HG03342 (cell line): ENCODE measurements around the gene YAF2.
"Not testable (repeated sequence)": the region's sequence is repeated elsewhere in the genome, so short reads cannot be mapped to it uniquely, and the experiment has no call there.

Experiments
- ATAC-seq: cut with Tn5 transposase; IDR thresholded peaks from one replicate; pipeline ENCODE4 v1.9.1; 2021; ENCODE audit warnings: mild to moderate bottlenecking, moderate library complexity; ENCODE audit not compliant: unreplicated experiment

Gene YAF2

DNA sequence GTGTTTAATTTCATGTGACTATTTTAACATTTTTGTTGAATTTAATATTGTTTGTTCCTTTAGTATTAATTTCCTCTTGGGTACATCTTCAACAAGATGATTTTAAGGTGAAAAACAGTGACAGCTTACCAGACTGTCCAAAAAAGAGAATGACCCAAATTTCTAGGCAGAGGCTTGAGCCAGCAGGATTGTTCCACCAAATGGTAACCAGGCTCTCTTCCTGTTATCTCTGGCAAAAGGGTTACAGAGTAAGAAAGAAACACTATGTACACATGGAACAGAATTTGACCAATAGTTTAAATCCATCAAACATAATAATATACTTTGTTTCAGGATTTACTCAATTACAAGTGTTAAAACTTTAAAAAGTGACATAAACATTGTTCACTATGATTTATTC lies 39.0 kb downstream of the YAF2 start:
- no peak for ATAC-seq

DNA sequence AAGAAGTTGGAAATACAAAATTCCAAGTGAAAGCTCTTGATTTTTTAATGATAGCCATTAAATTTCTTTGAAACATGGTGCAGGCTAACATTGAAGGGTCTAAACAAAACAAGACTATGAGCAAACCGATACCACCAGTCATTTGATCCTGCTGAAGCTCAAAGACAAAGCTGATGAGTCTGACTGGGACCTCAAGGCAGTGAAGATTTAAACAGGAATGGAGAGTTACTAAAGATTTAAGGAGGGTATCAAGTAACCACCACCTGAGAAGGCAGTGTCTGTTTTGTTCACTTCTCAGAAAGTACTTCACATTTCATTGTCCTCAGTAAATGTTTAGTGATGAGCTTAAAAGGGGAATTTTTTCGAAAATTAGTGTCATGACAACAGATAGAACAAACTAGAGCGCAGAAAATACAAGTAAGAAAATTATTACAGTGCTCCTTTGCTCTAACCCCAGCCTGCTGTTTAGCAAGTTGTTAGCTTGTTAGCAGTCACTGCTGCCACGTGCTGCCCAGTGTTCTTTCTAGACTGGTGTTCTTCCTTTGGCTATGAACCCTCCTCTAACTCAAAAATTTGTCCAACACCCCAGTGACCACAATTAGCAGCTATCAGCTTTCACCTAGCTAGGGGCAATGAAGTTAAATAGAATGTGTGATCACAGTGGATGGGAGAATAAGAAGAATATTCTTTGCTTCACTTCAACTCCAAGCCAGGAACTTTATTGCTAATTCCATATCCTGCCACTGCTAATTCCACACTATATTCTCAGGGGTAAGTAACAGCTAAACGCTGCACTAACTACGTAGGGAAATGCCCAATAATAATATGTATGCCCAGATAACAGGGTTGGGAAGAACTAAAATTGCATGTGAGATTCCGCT lies 41.1 kb downstream of the YAF2 start:
- no peak for ATAC-seq

DNA sequence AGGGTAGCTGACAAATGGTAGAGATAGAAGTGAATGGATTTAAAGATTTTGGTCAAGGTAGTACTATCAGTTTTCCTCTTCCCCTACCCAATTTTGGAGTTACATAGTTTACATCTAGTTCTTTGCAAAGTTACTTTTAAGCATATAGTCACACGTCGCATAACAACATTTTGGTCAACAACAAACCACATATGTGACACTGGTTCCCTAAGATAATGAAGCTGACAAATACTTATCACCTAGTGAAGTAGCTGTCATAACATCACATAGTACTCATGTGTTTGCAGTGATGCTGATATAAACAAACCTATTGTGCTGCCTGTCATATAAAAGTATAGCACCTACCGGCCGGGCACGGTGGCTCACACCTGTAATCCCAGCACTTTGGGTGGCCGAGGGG lies 45.4 kb downstream of the YAF2 start:
- ATAC-seq, result no peak

DNA sequence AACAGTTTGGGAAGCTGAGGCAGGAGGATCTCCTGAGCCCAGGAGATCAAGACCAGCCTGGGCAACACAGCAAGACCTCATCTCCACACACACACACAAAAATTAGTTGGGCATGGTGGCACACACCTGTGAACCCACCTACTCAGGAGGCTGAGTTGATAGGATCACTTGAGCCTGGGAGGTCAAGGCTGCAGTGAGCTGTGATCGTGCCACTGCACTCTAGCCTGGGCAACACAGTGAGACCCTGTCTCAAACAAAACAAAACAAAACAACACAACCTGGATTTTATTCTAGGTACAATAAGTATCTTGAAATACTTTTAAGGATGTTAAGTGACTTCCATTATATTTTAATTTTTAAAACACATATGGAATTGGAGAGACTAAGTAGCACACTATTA lies 45.8 kb downstream of the YAF2 start:
- ATAC-seq, result no peak

DNA sequence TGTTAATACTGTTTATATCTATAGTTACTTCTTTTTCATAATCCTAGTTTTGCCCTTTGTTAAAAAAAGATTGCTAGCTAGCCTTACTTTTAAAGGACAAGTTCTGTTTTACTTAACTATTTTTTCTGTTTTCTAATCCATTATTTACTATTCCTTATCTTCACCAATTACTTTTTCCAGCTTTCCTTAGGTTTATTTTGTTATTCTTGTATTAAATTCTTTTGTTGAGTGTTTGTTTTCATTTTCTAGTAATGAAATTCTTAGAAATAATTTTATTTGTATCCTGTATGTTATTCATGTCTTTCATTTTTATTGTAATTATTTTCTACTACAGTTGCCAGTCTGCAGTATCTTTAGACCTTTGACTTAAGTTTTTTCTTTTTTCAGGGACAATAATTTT lies 47.7 kb downstream of the YAF2 start:
- ATAC-seq, result no peak

DNA sequence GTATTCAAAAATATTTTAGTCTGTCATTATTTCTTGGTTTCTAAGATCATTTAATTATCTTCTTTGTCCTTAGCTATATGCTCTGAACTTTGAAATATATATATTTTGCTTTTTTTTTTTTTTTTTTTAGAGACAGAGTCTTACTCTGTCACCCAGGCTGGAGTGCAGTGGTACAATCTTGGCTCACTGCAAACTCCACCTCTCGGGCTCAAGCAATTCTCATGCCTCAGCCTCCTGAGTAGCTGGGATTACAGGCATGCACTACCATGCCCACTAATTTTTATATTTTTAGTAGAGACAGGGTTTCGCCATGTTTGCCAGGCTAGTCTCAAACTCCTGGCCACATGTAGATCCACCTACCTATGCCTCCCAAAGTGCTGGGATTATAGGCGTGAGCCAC lies 49.8 kb downstream of the YAF2 start:
- ATAC-seq, result not testable (repeated sequence)

DNA sequence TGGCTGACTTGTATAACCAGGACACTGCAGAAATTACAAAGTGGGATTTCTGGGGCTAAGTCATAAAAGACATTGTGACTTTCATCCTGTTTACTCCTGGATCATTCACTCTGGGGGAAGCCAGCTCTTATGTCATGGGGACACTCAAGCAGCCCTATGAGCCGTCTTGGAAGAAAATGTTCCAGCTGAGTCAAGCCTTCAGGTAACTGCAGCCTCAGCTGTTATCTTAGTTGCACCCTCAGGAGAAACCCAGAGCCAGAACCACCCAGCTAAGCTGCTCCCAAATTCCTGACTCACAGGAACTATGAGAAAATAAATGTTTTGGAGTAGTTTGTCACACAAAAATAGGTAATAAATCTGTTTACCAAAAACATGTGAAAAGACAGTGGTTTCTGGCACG lies 50.2 kb downstream of the YAF2 start:
- no peak for ATAC-seq

DNA sequence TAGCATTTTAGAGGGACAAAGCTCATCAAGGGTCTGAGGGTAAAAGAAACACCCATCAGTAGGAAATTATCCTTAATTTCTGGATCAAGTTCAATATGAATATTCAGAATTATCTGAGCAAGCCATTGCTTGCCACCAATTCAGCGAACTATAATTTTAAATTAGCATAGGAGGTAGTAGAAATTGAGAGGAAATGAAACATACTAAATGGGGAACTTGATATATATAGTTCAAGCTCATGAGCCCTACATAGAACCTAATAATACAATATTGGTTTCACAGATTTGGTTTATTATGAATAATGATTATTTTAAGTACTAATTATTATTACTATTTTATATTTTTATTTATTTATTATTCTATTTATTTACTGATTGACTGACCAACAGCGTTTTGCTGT lies 51.3 kb downstream of the YAF2 start:
- no peak for ATAC-seq

DNA sequence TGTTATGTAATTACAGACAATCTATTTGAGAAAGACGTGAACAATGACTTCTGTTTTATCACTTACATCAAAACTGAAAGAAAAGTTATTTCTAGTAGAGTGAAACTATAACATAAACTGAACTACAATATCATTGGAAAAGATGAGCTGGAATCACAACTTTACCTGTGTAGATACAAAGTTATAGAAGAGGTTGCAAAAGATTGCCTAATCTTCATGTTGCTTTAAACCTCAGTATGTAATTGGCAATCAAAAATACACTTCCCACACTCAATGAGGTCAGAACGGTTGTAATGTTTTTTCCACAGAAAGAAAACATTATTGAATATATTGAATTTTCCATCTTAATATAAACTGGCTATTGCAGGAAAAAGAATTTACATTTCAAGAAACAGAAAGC lies 55.7 kb downstream of the YAF2 start:
- no peak for ATAC-seq

DNA sequence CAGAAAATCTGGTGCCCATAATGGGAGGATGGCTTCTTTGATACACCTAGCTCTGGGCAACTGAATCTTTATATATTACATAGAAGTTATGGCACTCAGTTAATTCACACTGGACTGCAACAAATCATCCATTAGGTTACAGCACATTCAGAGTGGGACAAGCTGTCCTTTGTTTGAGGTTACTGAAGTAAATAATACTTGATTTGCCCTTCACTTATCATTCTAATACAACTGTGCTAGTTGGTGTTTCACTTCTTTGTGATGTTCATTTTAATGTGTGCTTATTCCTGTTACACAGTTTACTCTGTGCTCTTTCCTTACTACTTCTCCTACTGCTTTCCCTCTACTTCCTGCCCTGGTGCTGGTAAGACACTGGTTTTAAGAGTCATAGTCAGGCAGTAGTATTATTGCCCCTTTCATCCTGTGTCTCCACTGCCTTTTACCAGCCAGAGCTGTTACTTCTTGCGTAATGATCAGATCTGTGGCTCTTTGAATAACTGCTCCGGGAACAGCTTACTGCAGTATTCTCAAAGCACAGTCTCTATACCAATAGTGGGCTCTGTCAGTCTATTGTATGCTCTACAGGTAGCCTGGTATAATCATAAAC lies 57.0 kb downstream of the YAF2 start:
- ATAC-seq, result no peak

DNA sequence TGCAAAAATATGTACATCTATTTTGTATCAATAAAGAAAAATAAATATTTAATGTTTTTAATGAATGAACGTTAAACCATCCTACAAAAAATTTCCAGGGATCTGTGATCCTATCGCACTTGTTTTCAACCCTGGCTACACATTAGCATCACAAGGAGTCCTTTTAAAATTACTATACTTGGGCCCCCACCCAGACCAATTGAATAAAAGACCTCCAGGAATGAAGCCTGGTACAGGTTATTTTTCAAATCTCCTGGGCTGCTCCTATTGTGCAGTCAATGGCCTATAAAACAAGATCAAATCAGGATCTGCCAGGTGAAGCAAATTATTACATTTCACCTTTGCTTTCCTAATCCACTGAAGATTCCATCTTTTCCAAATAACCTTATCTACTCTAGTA lies 59.9 kb downstream of the YAF2 start:
- no peak for ATAC-seq

DNA sequence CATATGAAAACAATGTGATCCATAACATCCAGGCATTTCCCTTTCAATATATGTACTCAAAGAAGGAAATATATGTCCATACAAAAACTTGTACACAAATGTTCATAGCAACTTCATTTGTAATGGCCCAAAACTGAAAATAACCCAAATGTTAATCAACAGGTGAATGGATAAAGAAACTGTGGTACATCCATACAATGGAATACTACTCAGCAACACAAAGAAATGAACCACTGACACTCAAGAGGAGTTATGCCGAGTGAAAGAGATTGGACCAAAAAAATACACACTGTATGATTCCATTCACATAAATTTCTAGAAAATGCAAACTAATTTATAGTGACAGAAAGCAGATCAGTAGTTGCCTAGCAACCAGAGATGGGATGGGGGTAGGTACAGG lies 63.1 kb downstream of the YAF2 start:
- no peak for ATAC-seq

DNA sequence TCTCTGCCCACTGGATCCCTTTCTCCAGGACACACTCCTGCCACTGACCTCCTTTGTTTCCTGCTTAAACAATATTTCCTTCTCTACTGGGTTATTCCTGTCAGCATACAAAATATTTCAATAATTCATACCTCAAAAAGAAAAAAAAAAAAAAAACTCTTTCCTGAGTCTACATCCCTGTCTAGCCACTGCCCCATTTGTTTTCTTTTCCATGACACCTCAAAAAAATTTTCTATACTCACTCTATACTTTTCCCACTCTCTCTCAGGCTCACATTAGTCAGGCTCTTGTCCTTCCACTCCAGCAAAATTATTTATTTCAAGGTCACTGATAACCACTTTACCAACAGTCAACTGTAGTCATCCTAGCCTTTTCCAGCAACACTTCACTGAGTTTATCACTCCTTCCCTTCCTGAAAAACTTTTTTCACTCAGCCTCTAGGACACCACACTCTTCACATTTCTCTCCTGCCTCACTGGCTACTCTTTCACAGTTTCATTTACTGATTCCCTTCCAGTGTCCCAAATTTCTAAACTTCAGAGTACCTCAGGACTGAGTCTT lies 64.0 kb downstream of the YAF2 start:
- no peak for ATAC-seq

DNA sequence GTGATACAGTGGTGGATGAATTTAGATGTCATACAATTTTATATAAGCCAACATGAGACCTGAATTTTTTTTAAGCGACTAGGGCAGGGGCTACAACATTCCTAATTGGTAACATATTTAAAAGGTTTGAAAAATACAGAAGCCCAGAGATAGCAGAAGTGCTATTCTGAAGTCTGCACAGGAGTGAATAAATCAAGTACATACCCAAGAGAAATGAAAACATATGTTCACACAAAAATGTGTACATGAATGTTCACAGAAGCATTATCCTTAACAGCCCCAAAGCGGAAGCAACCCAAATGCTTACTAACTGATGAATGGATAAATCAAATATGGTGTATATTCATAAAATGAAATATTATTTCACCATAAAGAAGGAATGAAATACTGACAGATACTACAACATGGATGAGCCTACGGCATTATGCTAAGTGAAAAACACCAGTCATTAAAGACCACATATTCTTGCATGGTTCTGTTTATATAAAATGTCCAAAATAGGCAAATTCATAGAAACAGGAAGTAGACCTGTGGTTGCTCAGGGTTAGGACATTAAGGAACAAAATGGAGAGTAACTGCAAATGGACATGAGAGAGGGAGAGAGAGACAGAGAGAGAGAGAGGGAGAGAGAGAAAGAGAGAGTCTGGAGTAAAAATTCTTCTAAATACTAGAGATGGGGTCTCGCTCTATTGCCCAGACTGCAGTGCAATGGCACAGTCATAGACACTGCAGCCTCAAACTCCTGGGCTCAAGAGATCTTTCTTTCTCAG lies 65.4 kb downstream of the YAF2 start:
- ATAC-seq, result no peak

DNA sequence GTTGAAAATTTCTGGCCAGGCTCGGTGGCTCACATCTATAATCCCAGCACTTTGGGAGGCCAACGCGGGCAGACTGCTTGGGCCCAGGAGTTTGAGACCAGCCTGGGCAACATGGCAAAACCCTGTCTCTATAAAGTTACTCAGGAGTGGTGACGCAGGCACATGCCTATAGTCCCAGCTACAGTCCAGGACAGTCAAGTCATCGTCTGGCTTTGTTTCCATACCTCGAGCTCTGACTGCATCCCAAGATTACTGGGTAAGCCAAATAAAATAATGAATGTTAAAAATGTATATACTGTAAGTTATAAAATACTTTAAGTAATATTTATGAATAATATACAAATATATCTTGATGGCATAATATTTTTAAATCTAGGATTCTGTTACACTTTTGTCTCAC lies 70.3 kb downstream of the YAF2 start:
- no peak for ATAC-seq

DNA sequence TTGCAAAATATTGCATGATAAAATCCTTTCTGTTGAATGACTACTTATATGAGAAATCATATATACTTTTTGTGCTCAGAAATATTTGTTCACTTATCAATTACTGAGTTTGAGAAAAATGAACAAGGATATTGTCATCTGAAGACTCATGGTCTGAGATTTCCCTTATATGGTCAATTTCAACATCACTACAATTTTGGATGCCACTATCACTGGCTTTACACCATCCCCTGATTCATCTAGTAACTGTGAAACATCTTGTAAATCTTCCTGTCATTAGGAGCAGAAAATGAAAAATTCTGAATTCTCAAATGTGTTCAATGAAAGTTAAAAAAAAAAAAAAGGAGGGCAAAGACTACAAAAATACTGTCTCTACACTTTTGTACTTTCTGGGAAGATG lies 71.5 kb downstream of the YAF2 start:
- no peak for ATAC-seq

DNA sequence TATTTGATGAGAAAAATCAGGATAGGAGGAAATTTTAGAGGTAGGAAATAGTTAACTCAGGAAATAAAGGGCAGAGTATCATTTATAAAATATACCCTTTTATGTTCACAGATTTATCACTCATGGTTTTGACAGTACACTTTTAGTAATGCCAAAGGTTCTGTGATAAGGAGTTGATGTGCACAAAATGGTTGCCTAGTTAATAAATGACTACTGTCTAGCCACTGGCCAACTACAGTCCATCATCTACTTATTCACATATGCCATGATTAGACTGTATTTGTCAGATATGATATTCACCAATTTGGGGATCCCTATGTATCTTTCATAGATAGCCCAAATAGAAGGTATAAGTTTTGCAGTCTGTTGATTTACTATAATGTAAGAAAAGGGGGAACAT lies 74.1 kb downstream of the YAF2 start:
- ATAC-seq, result no peak

DNA sequence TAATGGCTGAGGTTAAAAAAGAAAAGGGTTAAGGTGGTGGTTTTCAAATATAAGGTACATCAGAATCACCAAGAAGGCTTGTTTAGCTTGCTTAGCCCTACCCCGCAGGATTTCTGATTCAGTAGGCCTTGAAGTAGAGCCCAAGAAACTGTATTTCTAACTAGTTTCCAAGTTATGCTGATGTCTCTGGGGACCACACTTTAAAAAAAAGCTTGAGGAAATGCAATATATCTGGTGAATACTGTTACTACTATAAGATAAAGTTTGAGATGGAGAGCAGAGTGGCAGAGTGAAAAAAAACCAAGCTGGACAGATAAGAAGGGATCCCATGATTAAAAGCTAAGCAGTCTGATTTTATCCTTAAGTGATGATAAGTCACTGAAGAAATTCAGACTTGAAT lies 75.1 kb downstream of the YAF2 start:
- no peak for ATAC-seq

DNA sequence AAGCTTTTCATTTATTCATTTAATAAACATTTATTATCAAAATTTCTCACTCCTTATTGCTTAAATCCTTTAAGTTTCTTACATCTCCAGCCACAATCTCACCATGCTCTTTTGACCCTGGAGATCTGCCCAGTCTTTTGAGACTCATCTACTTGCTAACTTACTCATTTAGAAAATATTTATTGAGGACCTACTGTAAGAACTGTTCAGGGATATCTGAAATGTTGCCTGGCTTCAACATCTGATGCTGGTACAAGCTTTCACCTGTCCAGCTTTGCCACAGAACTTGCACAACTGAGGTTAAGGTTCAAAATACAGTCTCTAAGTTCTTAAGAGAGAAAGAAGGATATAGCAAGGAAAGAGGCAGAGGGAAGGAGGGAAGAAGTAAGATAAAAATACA lies 75.9 kb downstream of the YAF2 start:
- ATAC-seq, result no peak

DNA sequence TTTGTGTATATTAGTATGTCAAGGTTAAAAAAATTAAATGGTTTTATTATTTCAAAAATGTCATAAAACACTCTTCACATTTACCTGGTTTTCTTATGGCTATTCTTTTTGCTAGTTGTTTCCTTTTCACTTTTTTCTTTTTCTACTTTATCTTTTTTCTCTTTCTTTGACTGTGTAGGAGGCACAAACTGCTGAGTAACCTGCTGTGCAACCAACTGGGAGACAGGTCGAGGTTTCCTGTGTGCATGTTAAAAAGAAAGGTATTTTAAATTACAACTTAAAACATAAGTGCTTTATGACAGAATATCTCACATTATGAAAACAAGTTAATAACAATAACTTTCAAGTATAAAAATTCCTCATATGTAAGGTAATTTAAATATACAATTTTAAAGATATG lies 76.5 kb downstream of the YAF2 start:
- ATAC-seq, result no peak

DNA sequence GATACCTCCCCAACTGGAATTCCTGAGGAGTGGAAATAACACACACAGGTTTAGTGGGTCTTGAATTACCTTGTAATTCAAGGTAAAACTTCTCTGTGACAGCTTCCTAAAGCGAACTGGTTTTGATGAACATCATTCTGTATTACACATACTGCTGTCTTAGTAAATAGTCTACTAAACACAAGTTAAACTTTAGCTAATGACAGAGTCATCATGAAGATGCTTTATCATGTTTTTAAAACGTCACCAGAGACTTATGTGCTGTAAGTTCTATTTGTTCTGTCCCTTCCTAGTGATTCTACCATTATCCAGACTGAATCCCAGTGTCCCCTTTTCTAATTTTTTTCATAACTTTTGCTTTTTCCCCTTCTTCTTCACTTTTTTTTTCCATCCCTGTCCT lies 81.8 kb downstream of the YAF2 start:
- ATAC-seq, result no peak
